AG04450 (cell line): ENCODE measurements around the gene LRP1B. TPM values are rescaled to one million over a fixed set of nuclear protein-coding genes. Genes with fewer than 3 reads are reported as not detected.

Experiments
- CTCF ChIA-PET: fragments of 300-600, 350-600 bp; formaldehyde crosslinking; extraction: SDS; loops from one replicate; lab custom pipeline; 2022; ENCODE audit warnings: antibody characterized with exemption, inconsistent platforms; lab: Charles Lee
- POLR2A ChIA-PET: fragments of 350-600 bp; formaldehyde crosslinking; extraction: SDS; loops from one replicate; lab custom pipeline; 2021; ENCODE audit warnings: antibody characterized with exemption, inconsistent platforms; lab: Yijun Ruan, JAX
- DNase-seq: peaks from one replicate; pipeline ENCODE4 v3.0.0-alpha.2; 2011; ENCODE audit warnings: low read depth, low spot score
- H3K27ac ChIP-seq: one replicate; pipeline ENCODE4 v1.5.1; 2012; ENCODE audit warnings: low read depth, low read length, control low read depth
- H3K27me3 ChIP-seq: one replicate; pipeline ENCODE4 v1.6.0; 2012; ENCODE audit warnings: low read length; ENCODE audit not compliant: control insufficient read depth, insufficient read depth
- H3K4me3 ChIP-seq: 2 replicates; pipeline ENCODE4 v1.5.1; 2011; ENCODE audit warnings: mild to moderate bottlenecking, low read depth, low read length, control low read depth
- H3K9me3 ChIP-seq: 2 replicates; pipeline ENCODE4 v1.5.1; 2012; ENCODE audit warnings: low read length; ENCODE audit not compliant: control insufficient read depth, insufficient read depth
- polyA plus RNA-seq: library from polyadenylated mRNA; depleted of rRNA; stranded (reverse); fragments of >200 nt; gene quantifications from 2 replicates; pipeline ENCODE4 v1.2.3, GENCODE V29; 2011
- TF ChIP-seq, protein P1 (sequence below): IDR thresholded peaks from 2 replicates; pipeline ENCODE4 v1.5.1; 2011; ENCODE audit warnings: low read depth, low read length, control low read depth, inconsistent platforms

The LRP1B gene
- polyA plus RNA-seq, 1 experiment: 0.15 TPM

DNA sequence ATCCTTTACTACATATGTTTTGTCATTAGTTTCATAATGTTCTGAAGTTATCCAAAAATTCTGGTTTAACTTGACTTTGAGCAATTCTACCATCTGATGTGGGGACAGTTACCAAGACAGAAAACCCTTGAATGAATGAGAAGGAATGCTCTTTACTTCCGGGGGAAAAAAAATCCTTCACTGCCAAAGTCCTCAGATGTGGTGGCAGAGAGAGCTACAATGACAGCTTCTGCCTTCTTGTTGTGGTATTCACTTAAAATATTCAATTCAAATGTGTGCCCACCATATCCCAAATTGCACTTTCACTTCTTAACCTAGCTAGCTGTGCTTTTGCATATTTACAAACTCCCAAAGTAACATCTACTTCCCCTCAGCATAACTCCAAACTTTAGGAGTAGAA is 1818.9 kb downstream of the LRP1B start:
- Histone ChIP-seq H3K9me3 (no peaks in the 10 kb centered on the region), H3K4me3 (no peak overlapping the region), H3K27me3 (no peaks in the 10 kb centered on the region), H3K27ac (no peak overlapping the region)
- ChIA-PET POLR2A (no interaction called here), CTCF (no interaction called here)
- TF ChIP-seq, protein P1, sequence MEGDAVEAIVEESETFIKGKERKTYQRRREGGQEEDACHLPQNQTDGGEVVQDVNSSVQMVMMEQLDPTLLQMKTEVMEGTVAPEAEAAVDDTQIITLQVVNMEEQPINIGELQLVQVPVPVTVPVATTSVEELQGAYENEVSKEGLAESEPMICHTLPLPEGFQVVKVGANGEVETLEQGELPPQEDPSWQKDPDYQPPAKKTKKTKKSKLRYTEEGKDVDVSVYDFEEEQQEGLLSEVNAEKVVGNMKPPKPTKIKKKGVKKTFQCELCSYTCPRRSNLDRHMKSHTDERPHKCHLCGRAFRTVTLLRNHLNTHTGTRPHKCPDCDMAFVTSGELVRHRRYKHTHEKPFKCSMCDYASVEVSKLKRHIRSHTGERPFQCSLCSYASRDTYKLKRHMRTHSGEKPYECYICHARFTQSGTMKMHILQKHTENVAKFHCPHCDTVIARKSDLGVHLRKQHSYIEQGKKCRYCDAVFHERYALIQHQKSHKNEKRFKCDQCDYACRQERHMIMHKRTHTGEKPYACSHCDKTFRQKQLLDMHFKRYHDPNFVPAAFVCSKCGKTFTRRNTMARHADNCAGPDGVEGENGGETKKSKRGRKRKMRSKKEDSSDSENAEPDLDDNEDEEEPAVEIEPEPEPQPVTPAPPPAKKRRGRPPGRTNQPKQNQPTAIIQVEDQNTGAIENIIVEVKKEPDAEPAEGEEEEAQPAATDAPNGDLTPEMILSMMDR: no peak
- no peak for DNase-seq

DNA sequence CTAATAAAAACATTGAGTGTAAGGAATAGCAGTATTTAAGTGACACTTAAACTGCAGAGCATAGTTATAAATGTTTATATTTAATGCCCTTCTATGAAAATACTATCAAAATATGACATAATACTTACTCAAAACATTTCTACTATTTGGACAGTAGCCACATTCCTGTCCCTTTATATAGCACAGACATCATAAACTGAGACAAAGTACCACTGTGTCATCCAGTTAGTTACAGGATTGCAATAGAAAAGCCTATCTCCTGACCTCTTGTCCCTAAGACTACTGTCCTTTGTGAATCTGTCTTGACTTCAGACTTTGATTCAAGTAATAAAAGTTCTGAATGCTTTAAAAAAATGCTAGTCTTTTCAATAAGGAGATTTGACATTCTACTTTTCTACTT is 1822.1 kb downstream of the LRP1B start:
- Histone ChIP-seq H3K27me3 (no peaks in the 10 kb centered on the region), H3K27ac (no peak overlapping the region), H3K9me3 (no peaks in the 10 kb centered on the region), H3K4me3 (no peak overlapping the region)
- TF ChIP-seq, protein P1: no peak
- ChIA-PET CTCF (no interaction called here), POLR2A (no interaction called here)
- no peak for DNase-seq

DNA sequence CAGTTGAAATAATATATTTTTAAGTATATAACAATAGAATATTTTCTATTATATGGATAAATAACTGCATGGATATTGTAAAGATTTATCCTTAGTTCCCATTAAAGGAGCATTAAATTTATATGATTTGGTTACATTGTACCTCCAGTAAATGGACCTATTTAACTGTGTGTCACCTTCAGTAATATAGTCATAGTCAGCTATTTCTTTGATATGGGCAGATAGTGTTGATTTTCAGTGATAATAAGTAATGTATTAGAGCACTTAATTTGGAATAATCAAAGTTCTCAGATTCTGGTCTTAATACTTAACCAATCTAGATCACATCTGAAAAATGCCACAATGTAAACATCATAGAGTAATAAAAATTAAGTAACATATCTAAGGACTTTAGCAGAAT is 1823.3 kb downstream of the LRP1B start:
- no peaks in the 10 kb centered on the region for H3K27me3 ChIP-seq
- POLR2A ChIA-PET: no interaction called here
- H3K4me3 ChIP-seq: no peak overlapping the region
- no peak overlapping the region for H3K27ac ChIP-seq
- TF ChIP-seq, protein P1: no peak
- CTCF ChIA-PET: no interaction called here
- no peak for DNase-seq
- H3K9me3 ChIP-seq: no peaks in the 10 kb centered on the region

DNA sequence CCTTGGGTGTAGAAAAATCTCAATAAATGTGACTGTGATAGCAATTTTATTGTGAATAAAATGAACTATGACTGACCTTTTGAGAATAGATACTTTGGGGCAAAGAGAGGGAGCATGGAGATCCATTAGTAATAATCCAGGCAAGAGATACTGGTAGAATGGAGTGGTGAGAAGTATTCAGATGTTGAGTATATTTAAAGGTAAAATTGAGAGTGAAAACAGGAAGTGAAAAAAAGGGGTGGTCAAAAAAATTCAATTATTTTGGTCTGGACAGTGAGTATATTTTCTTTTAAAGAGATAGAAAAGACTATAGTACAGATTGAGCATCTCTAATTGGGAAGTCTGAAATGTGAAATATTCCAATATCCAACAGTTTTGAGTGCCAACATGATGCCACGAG is 1835.0 kb downstream of the LRP1B start:
- no peak for DNase-seq
- H3K27me3 ChIP-seq: no peaks in the 10 kb centered on the region
- TF ChIP-seq, protein P1: no peak

DNA sequence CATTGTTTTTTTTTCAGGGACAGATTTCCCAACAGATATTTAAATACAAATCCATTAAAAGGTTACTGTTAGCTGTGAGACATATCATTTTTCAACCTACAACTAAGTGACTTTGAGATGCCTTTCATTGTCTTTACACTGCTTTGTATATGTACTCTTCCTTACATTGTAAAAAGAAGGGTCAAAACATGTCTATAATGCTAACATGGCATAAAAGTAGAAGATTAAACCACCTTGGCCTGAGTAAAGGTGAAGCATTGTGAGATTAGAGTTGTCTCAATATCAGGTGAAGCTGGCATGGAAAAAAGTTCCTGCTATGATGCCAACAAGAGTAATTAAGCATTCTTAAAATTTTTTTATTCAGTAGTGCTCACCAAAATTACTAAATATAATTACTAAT is 1842.1 kb downstream of the LRP1B start:
- Histone ChIP-seq H3K27ac (no peak overlapping the region), H3K9me3 (no peaks in the 10 kb centered on the region), H3K4me3 (no peak overlapping the region), H3K27me3 (no peaks in the 10 kb centered on the region)
- POLR2A ChIA-PET: no interaction called here
- TF ChIP-seq, protein P1: no peak
- no peak for DNase-seq
- CTCF ChIA-PET: no interaction called here

More for the DNA sequence above, 1835.0 kb downstream of the LRP1B start:
- Histone ChIP-seq H3K4me3 (no peak overlapping the region), H3K9me3 (no peaks in the 10 kb centered on the region), H3K27ac (no peak overlapping the region)
- ChIA-PET POLR2A (no interaction called here), CTCF (no interaction called here)
